ENCODE measurements around the gene FUCA2. TPM values are rescaled to one million over a fixed set of nuclear protein-coding genes. Genes with fewer than 3 reads are reported as not detected.

Gene FUCA2
- total RNA-seq, 1 experiment from 2014 or later: 72.1 TPM

DNA sequence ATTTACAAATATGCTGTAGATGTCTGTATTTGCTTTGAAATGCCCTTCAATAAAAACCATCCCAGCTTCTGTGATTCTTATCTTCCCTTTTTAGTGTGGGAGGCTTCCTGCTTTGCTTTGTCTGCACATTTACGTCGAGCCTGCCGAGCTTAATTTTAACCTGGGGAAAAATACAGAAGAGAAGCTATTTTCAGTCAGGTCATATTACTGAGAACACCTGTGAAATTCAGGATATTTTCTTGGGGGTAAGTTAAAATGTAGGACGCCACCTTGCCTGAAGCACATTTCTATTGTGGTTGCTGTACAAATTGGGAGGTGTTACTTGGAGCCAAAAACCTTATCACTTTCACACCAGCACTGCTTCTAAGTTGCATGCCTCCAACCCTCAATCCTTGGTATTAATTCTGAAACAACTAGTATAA, 43.6 kb upstream of the FUCA2 start:
- H3K9ac ChIP-seq (ENCODE audit: extremely low read depth, insufficient read length, low read length): no peak overlapping the region

More for the DNA sequence above, 43.6 kb upstream of the FUCA2 start:
- Histone ChIP-seq H3K79me1 (ENCODE audit: insufficient read depth, low read depth, low read length, poor library complexity, severe bottlenecking) (no peaks in the 10 kb centered on the region), H3K27ac (ENCODE audit: insufficient read length, low read depth, low read length) (no peak overlapping the region), H4K91ac (ENCODE audit: insufficient read length, low read depth, low read length) (no peak overlapping the region), H3K4me2 (ENCODE audit: insufficient read depth, insufficient read length, low read length) (no peak overlapping the region), H2BK5ac (ENCODE audit: insufficient read length, low read length) (no peak overlapping the region), H4K5ac (ENCODE audit: insufficient read length, low read depth, low read length) (no peak overlapping the region), H2BK20ac (ENCODE audit: low read depth, low read length, poor library complexity, severe bottlenecking) (no peak overlapping the region), H3K27me3 (ENCODE audit: insufficient read depth, low read length) (no peaks in the 10 kb centered on the region), H3K23me2 (ENCODE audit: insufficient read length, low read depth, low read length, poor library complexity, severe bottlenecking) (no peaks in the 10 kb centered on the region), H2BK12ac (ENCODE audit: insufficient read length, low read depth, low read length) (no peak overlapping the region), H3K4ac (ENCODE audit: low read depth, low read length) (no peak overlapping the region), H3K9me3 (ENCODE audit: control insufficient read depth, low read depth, low read length) (no peaks in the 10 kb centered on the region), H2BK15ac (ENCODE audit: low read depth, low read length) (no peak overlapping the region), H3K18ac (ENCODE audit: insufficient read length, low read depth, low read length) (no peak overlapping the region), H4K8ac (replicated peaks; ENCODE audit: insufficient read length, low read depth, low read length) (no peak overlapping the region), H2AK5ac (ENCODE audit: insufficient read length, low read length) (no peak overlapping the region), H2BK120ac (ENCODE audit: low read depth, low read length, poor library complexity, severe bottlenecking) (no peak overlapping the region), H3T11ph (ENCODE audit: low read length) (no peak overlapping the region), H4K20me1 (ENCODE audit: control insufficient read depth, insufficient read depth, insufficient read length) (no peaks in the 10 kb centered on the region), H3K14ac (ENCODE audit: insufficient read depth, low read length) (no peak overlapping the region), H3K23ac (ENCODE audit: insufficient read length, low read depth, low read length) (no peak overlapping the region), H3K56ac (ENCODE audit: insufficient read length, low read depth, low read length) (no peak overlapping the region), H2AFZ (ENCODE audit: low read length) (no peak overlapping the region), H3K79me2 (ENCODE audit: insufficient read depth, low read length) (no peaks in the 10 kb centered on the region), H3K4me1 (ENCODE audit: insufficient read depth, low read length) (no peaks in the 10 kb centered on the region)
- Mint-ChIP-seq H3K27me3 (ENCODE audit: low read depth) (peaks cover 4% of the 10 kb centered on the region; the same call in 1 of the 2 replicates), H3K4me1 (peaks cover 0 to 8% of the 10 kb centered on the region in 2 experiments; a peak in 1 of 4 replicates), H3K36me3 (ENCODE audit: insufficient read depth in 1 of 3, low read depth in 3 of 3) (no peaks in the 10 kb centered on the region), H3K4me3 (no peak overlapping the region), H3K27ac (no peak overlapping the region), H3K9me3 (no peaks in the 10 kb centered on the region)
- no peak for DNase-seq
- TF ChIP-seq, protein P1, sequence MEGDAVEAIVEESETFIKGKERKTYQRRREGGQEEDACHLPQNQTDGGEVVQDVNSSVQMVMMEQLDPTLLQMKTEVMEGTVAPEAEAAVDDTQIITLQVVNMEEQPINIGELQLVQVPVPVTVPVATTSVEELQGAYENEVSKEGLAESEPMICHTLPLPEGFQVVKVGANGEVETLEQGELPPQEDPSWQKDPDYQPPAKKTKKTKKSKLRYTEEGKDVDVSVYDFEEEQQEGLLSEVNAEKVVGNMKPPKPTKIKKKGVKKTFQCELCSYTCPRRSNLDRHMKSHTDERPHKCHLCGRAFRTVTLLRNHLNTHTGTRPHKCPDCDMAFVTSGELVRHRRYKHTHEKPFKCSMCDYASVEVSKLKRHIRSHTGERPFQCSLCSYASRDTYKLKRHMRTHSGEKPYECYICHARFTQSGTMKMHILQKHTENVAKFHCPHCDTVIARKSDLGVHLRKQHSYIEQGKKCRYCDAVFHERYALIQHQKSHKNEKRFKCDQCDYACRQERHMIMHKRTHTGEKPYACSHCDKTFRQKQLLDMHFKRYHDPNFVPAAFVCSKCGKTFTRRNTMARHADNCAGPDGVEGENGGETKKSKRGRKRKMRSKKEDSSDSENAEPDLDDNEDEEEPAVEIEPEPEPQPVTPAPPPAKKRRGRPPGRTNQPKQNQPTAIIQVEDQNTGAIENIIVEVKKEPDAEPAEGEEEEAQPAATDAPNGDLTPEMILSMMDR (conservative IDR thresholded peaks at IDR 0.05): no peak
- no CpG with 5 or more reads among the region's 4 CpGs for WGBS (ENCODE audit: extremely low coverage, insufficient read length, low lambda C conversion rate)
